Measurements from ENCODE around the gene RAX. TPM values are rescaled to one million over a fixed set of nuclear protein-coding genes. Genes with fewer than 3 reads are reported as not detected.

RAX gene
- polyA plus RNA-seq, 1 experiment: not detected

DNA sequence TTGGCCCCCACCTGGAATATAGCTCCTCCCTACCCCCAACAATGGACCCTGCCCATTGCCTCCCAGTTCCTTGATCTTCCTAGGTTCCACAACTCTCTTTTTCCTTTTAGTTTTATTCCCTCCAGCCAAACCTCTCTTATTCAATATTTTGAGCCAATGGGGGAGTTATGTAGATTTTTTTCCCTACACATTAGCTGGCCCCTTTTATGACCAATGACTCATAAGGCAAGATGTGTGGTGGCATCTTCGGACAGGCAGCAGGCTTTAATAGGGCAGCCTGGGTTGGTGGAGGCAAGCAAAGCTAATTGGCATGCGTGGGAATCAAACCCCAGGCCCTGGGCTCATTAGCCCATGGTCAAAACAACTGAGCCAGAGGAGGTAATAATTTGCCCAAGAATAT, 44.1 kb downstream of the RAX start:
- Histone ChIP-seq H3K27me3 (ENCODE audit: control insufficient read depth, insufficient read depth, low read length) (peaks cover 1% of the 10 kb centered on the region; the same call in 1 of the 2 replicates), H3K36me3 (ENCODE audit: control insufficient read depth, insufficient read depth, low read length) (no peaks in the 10 kb centered on the region), H3K4me3 (ENCODE audit: low read depth, low read length) (no peak overlapping the region)
- CTCF ChIA-PET: interaction anchor here (1.0 to 1.6 kb wide), 4 partner anchors 11 to 173 kb away, joined by 3 to 6 read pairs (median 4); no protein-coding TSS in a partner anchor
- POLR2A ChIA-PET: interaction anchor here (0.7 kb wide), 1 partner anchor 166 kb away, joined by 5 read pairs; no protein-coding TSS in a partner anchor
- DNase-seq (ENCODE audit: low read depth): no peak
- TF ChIP-seq, protein P1, sequence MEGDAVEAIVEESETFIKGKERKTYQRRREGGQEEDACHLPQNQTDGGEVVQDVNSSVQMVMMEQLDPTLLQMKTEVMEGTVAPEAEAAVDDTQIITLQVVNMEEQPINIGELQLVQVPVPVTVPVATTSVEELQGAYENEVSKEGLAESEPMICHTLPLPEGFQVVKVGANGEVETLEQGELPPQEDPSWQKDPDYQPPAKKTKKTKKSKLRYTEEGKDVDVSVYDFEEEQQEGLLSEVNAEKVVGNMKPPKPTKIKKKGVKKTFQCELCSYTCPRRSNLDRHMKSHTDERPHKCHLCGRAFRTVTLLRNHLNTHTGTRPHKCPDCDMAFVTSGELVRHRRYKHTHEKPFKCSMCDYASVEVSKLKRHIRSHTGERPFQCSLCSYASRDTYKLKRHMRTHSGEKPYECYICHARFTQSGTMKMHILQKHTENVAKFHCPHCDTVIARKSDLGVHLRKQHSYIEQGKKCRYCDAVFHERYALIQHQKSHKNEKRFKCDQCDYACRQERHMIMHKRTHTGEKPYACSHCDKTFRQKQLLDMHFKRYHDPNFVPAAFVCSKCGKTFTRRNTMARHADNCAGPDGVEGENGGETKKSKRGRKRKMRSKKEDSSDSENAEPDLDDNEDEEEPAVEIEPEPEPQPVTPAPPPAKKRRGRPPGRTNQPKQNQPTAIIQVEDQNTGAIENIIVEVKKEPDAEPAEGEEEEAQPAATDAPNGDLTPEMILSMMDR (IDR thresholded peaks at IDR 0.05; ENCODE audit: insufficient read depth, low read depth, low read length): no peak

DNA sequence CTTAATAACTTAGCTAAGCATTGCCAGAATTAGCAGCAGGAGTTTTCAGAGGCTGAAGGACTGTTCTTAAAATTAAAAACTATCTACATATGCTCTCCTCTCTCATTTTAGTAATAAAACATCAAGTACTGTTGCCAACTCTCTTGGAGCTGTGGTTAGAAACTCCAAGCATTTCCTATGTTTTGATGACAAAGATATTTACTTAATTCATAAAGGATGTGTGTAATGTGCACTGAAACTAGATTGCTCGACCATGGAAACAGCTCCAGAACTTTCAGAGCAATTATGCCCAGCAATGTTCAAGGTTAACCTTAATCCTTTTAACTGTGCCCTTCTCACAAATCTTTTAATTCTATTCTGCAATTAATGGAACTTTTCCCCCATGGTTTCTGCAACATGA, 44.9 kb downstream of the RAX start:
- H3K4me3 ChIP-seq (ENCODE audit: low read depth, low read length): no peak overlapping the region
- H3K27me3 ChIP-seq (ENCODE audit: control insufficient read depth, insufficient read depth, low read length): peaks cover 1% of the 10 kb centered on the region; the same call in 1 of the 2 replicates
- CTCF ChIA-PET: interaction anchor here (0.6 to 1.3 kb wide), 4 partner anchors 11 to 174 kb away, joined by 3 to 4 read pairs (median 4); no protein-coding TSS in a partner anchor
- no peaks in the 10 kb centered on the region for H3K36me3 ChIP-seq (ENCODE audit: control insufficient read depth, insufficient read depth, low read length)
- DNase-seq (ENCODE audit: low read depth): peak; percentile 50
- POLR2A ChIA-PET: interaction anchor here (0.7 kb wide), 1 partner anchor 165 kb away, joined by 5 read pairs; no protein-coding TSS in a partner anchor
- TF ChIP-seq, protein P1 (IDR thresholded peaks at IDR 0.05; ENCODE audit: insufficient read depth, low read depth, low read length): no peak

DNA sequence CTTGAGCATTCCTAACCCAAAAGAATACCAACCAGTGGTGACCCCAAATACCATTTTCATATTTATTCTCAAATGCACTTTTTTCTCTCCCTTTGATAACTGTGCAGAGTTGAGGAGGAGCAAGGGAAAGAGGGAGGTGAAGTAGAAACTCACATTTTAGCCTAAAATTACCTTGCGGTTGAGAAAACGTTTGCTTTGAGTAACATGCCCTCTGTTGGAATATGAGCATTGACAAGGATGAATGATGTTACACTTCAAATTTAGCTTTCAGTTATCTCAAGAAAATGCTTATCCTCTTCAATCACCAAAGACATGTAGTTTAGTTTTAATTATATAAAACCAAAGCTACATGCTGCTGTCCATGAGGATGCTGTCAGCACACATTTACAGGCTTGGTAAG, 50.9 kb downstream of the RAX start:
- TF ChIP-seq, protein P1 (IDR thresholded peaks at IDR 0.05; ENCODE audit: insufficient read depth, low read depth, low read length): no peak
- no peaks in the 10 kb centered on the region for H3K36me3 ChIP-seq (ENCODE audit: control insufficient read depth, insufficient read depth, low read length)
- no peak for DNase-seq (ENCODE audit: low read depth)
- CTCF ChIA-PET: interaction anchor here (1.4 kb wide), 1 partner anchor 26 kb away, joined by 5 read pairs; no protein-coding TSS in a partner anchor
- H3K4me3 ChIP-seq (ENCODE audit: low read depth, low read length): no peak overlapping the region
- POLR2A ChIA-PET: no interaction called here
- H3K27me3 ChIP-seq (ENCODE audit: control insufficient read depth, insufficient read depth, low read length): peaks cover 31% of the 10 kb centered on the region

DNA sequence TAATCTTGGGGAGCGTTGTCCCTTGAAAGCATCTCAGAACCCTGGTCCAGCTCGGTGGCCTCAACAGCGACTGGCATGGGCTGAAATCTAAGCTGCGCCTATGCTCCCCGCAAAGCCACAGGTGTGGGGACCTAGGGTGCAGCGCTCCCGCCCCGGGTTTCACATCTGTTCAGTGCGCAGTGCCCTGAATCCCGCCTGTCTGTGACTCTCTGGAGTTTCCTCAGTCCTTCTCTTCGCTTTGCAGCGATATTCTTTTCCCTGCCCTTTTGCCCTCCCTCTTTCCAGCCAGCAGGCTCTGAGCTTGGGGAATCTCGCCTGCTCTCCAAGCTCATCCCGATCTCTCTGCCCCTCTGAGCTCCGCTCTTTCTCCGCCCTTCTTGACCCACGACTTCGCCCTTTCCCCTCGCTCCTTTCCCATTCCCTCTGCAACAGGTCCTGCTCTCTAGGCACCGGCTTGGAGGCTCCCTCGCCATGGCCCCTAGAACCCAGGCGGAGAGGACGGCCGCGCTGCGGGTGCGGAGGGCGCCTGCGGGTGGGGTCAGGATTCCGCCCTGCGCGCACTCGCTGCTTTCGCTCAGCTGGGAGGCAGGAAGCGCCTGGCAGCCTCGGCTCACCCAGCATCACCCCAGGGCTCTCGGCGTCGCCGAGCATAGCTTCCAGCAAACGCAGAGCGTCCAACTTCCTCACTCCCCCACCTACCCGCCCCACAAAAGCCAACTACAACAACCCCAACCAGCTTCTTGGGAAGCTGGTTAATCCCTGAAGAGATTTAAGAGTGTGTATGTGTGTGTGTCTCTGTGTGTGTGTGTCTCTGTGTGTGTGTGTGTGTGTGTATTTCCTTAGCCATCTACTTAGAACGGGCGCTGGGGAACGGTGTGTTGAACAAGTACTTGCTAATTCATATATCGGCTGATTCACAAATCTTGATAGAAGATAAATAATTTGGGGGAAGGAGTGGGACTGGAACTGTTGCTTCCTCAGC, 52.2 kb downstream of the RAX start:
- peaks cover 31% of the 10 kb centered on the region for H3K27me3 ChIP-seq (ENCODE audit: control insufficient read depth, insufficient read depth, low read length)
- DNase-seq (ENCODE audit: low read depth): no peak
- POLR2A ChIA-PET: no interaction called here
- H3K36me3 ChIP-seq (ENCODE audit: control insufficient read depth, insufficient read depth, low read length): no peaks in the 10 kb centered on the region
- TF ChIP-seq, protein P1 (IDR thresholded peaks at IDR 0.05; ENCODE audit: insufficient read depth, low read depth, low read length): no peak
- CTCF ChIA-PET: interaction anchor here (1.0 to 1.5 kb wide), 3 partner anchors 10 to 602 kb away, joined by 3 to 5 read pairs (median 4); no protein-coding TSS in a partner anchor
- H3K4me3 ChIP-seq (ENCODE audit: low read depth, low read length): peak overlapping the region; percentile 25

DNA sequence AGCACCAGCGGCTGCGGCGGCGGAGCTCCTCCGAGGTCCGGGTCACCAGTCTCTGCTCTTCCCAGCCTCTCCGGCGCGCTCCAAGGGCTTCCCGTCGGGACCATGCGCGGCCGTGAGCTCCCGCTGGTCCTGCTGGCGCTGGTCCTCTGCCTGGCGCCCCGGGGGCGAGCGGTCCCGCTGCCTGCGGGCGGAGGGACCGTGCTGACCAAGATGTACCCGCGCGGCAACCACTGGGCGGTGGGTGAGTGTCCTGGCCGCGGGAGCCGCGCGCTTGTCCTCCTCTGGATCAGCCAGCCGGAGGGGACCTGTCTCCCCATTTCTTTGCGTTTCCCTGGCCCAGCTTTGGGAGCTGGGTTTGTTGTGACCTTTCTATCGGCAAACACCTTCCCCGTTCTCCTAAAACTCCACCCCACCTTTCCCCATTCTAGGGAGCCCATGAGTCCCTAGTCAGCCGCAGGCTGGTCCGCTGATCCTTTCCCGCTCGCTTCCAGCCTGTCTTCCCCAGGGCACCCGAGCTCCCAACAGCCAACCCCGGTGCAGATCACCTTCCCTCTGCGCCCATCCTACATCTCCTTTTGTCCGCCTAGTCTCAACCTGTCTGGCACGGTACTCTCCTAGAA, 53.0 kb downstream of the RAX start:
- POLR2A ChIA-PET: no interaction called here
- no peak for DNase-seq (ENCODE audit: low read depth)
- TF ChIP-seq, protein P1 (IDR thresholded peaks at IDR 0.05; ENCODE audit: insufficient read depth, low read depth, low read length): no peak
- CTCF ChIA-PET: interaction anchor here (0.9 to 1.5 kb wide), 3 partner anchors 11 to 182 kb away, joined by 3 to 5 read pairs (median 3); no protein-coding TSS in a partner anchor
- no peak overlapping the region for H3K4me3 ChIP-seq (ENCODE audit: low read depth, low read length)
- H3K27me3 ChIP-seq (ENCODE audit: control insufficient read depth, insufficient read depth, low read length): peaks cover 30% of the 10 kb centered on the region
- H3K36me3 ChIP-seq (ENCODE audit: control insufficient read depth, insufficient read depth, low read length): no peaks in the 10 kb centered on the region
